HEK293T (cell line): ENCODE data around the gene ATP13A4.

Source experiments
- CTCF ChIA-PET: fragments of 350-600 bp; formaldehyde crosslinking; extraction: SDS; loops from one replicate; lab custom pipeline; 2021; ENCODE audit warnings: antibody characterized with exemption, inconsistent platforms; lab: Yijun Ruan, JAX
- POLR2A ChIA-PET: fragments of 350-600 bp; formaldehyde crosslinking; extraction: SDS; loops from one replicate; lab custom pipeline; 2020; ENCODE audit warnings: antibody characterized with exemption, inconsistent platforms; lab: Yijun Ruan, JAX
- DNase-seq: peaks from one replicate; pipeline ENCODE4 v3.0.0; 2012; ENCODE audit warnings: mixed read lengths; ENCODE audit errors: extremely low spot score
- ARNT ChIP-seq: fragments of 450-650 bp; IDR thresholded peaks from 2 replicates; pipeline ENCODE4 v1.6.1; 2017; ENCODE audit warnings: mild to moderate bottlenecking
- BHLHE40 ChIP-seq: fragments of 450-650 bp; IDR thresholded peaks from 2 replicates; pipeline ENCODE4 v1.6.1; 2016; ENCODE audit warnings: mild to moderate bottlenecking, moderate library complexity, borderline replicate concordance
- CTBP1 ChIP-seq: fragments of 450-650 bp; IDR thresholded peaks from 2 replicates; pipeline ENCODE4 v1.6.1; 2016; ENCODE audit warnings: borderline replicate concordance
- ELF4 ChIP-seq: fragments of 450-650 bp; IDR thresholded peaks from 2 replicates; pipeline ENCODE4 v1.6.1; 2017; ENCODE audit warnings: antibody characterized with exemption
- FOXA1 ChIP-seq: fragments of 450-650 bp; IDR thresholded peaks from 2 replicates; pipeline ENCODE4 v1.6.1; 2016; ENCODE audit warnings: mild to moderate bottlenecking
- FOXK2 ChIP-seq: fragments of 450-650 bp; IDR thresholded peaks from 2 replicates; pipeline ENCODE4 v1.6.1; 2016; ENCODE audit warnings: mild to moderate bottlenecking
- FOXM1 ChIP-seq: fragments of 450-650 bp; IDR thresholded peaks from 2 replicates; pipeline ENCODE4 v1.6.1; 2017; ENCODE audit warnings: mild to moderate bottlenecking, borderline replicate concordance
- HDGF ChIP-seq: fragments of 450-650 bp; IDR thresholded peaks from 2 replicates; pipeline ENCODE4 v1.6.1; 2017; ENCODE audit warnings: antibody characterized with exemption, borderline replicate concordance
- L3MBTL2 ChIP-seq: fragments of 450-650 bp; conservative IDR thresholded peaks from 2 replicates; pipeline ENCODE4 v1.6.1; 2016; ENCODE audit warnings: mild to moderate bottlenecking
- LEF1 ChIP-seq: fragments of 450-650 bp; IDR thresholded peaks from 2 replicates; pipeline ENCODE4 v1.6.1; 2017; ENCODE audit warnings: mild to moderate bottlenecking, borderline replicate concordance
- NFRKB ChIP-seq: fragments of 450-650 bp; IDR thresholded peaks from 2 replicates; pipeline ENCODE4 v1.6.1; 2016; ENCODE audit warnings: mild to moderate bottlenecking, moderate library complexity
- PKNOX1 ChIP-seq: fragments of 450-650 bp; IDR thresholded peaks from 2 replicates; pipeline ENCODE4 v1.6.1; 2016
- SP1 ChIP-seq: fragments of 450-650 bp; IDR thresholded peaks from 2 replicates; pipeline ENCODE4 v1.6.1; 2017
- SUZ12 ChIP-seq: fragments of 450-650 bp; IDR thresholded peaks from 2 replicates; pipeline ENCODE4 v1.6.1; 2016; ENCODE audit warnings: mild to moderate bottlenecking
- TARDBP ChIP-seq: fragments of 450-650 bp; IDR thresholded peaks from 2 replicates; pipeline ENCODE4 v1.6.1; 2016
- ZNF384 ChIP-seq: fragments of 450-650 bp; IDR thresholded peaks from 2 replicates; pipeline ENCODE4 v1.6.1; 2016

ATP13A4 gene

GRCh38 chr3:193506921-193507320 lies 47.8 kb downstream of the ATP13A4 start:
- TF ChIP-seq TARDBP = no peak
- no peak for TF ChIP-seq PKNOX1
- TF ChIP-seq SP1 = no peak
- TF ChIP-seq FOXK2 = no peak
- TF ChIP-seq BHLHE40 = no peak
- no peak for TF ChIP-seq FOXM1
- ChIA-PET POLR2A (no interaction called here), CTCF (no interaction called here)
- DNase-seq = no peak

- ChIA-PET POLR2A (no interaction called here), CTCF (no interaction called here)
- no peak for DNase-seq
- TF ChIP-seq FOXK2 = no peak
These were observed 51.8 kb downstream of the ATP13A4 start for GRCh38 chr3:193502871-193503270.

GRCh38 chr3:193499801-193500485 lies 54.8 kb downstream of the ATP13A4 start:
- ChIA-PET CTCF (interaction anchor here (1.2 kb wide), 1 partner anchor 12 kb away, joined by 6 read pairs; no protein-coding TSS in a partner anchor), POLR2A (no interaction called here)
- TF ChIP-seq ZNF384 = no peak
- TF ChIP-seq PKNOX1 = no peak
- no peak for TF ChIP-seq ARNT
- TF ChIP-seq LEF1 = no peak
- TF ChIP-seq BHLHE40 = no peak
- no peak for TF ChIP-seq FOXM1
- TF ChIP-seq SP1 = no peak
- no peak for TF ChIP-seq FOXK2
- TF ChIP-seq TARDBP = no peak
- no peak for TF ChIP-seq ELF4
- TF ChIP-seq HDGF = no peak
- TF ChIP-seq L3MBTL2 = no peak
- no peak for TF ChIP-seq SUZ12
- TF ChIP-seq FOXA1 = no peak
- no peak for TF ChIP-seq CTBP1
- TF ChIP-seq NFRKB = no peak
- DNase-seq = no peak

- no peak for DNase-seq
- POLR2A ChIA-PET = no interaction called here
- CTCF ChIA-PET = interaction anchor here (1.2 kb wide), 1 partner anchor 12 kb away, joined by 6 read pairs; no protein-coding TSS in a partner anchor
- no peak for TF ChIP-seq CTBP1
- no peak for TF ChIP-seq HDGF
- TF ChIP-seq L3MBTL2 = no peak
- TF ChIP-seq BHLHE40 = no peak
- TF ChIP-seq SUZ12 = no peak
- no peak for TF ChIP-seq TARDBP
- TF ChIP-seq FOXM1 = no peak
- TF ChIP-seq ARNT = no peak
- TF ChIP-seq ELF4 = no peak
- no peak for TF ChIP-seq SP1
These were observed 55.4 kb downstream of the ATP13A4 start for GRCh38 chr3:193499136-193499770.

GRCh38 chr3:193498215-193498614 lies 56.5 kb downstream of the ATP13A4 start:
- no peak for DNase-seq
- TF ChIP-seq BHLHE40 (no peak), L3MBTL2 (no peak), FOXK2 (no peak), FOXM1 (no peak), NFRKB (no peak), HDGF (no peak), ARNT (no peak), ZNF384 (no peak), SUZ12 (no peak), FOXA1 (no peak)
- CTCF ChIA-PET = no interaction called here
- POLR2A ChIA-PET = no interaction called here

GRCh38 chr3:193496658-193497057 lies 58.0 kb downstream of the ATP13A4 start:
- CTCF ChIA-PET = no interaction called here
- TF ChIP-seq HDGF (no peak), SP1 (no peak), LEF1 (no peak), ELF4 (no peak), TARDBP (no peak)

GRCh38 chr3:193491026-193491425 lies 63.7 kb downstream of the ATP13A4 start:
- DNase-seq = no peak
- ChIA-PET POLR2A (no interaction called here), CTCF (no interaction called here)
- TF ChIP-seq ZNF384 (no peak), ARNT (no peak), NFRKB (no peak), TARDBP (no peak), CTBP1 (no peak), LEF1 (no peak), L3MBTL2 (no peak), ELF4 (no peak)

More at GRCh38 chr3:193496658-193497057, 58.0 kb downstream of the ATP13A4 start:
- POLR2A ChIA-PET = no interaction called here
- DNase-seq = no peak
